K562 (cell line): ENCODE results near the gene KRTAP29-1. TPM values are rescaled to one million over a fixed set of nuclear protein-coding genes. Genes with fewer than 3 reads are reported as not detected.

ENCODE experiments used
- ATAC-seq: fragments of 200-7000 bp; cut with Tn5 transposase; 3 replicates; pipeline ENCODE4 v1.9.1; 2020; ENCODE audit warnings: moderate library complexity
- BruUV-seq: library from RNA; stranded (reverse); fragments of 400-500 nt; replicated peaks from 2 replicates; lab custom pipeline; 2021; lab: Mats Ljungman, UMichigan
- CTCF ChIA-PET: fragments of 300-600 bp; formaldehyde crosslinking; extraction: SDS; loops from one replicate; lab custom pipeline; 2021; ENCODE audit warnings: low intra/inter-chr PET ratio; lab: Yijun Ruan, JAX
- POLR2A ChIA-PET: fragments of 300-600, 350-650 bp; sonication (Branson Sonifier 250); formaldehyde crosslinking; extraction: SDS; loops from one replicate; lab custom pipeline; 2021; ENCODE audit warnings: antibody characterized with exemption, inconsistent platforms; lab: Yijun Ruan, JAX
- DNase-seq, 4 experiments: peaks; one replicate each; pipeline versions ENCODE4 v3.0.0 to v3.0.0-alpha.2; 2011 to 2018; ENCODE audit warnings: low spot score in 3 of 4, mixed read lengths in 3 of 4; ENCODE audit errors: extremely low read depth in 1 of 4
- FAIRE-seq: peaks from 2 replicates; lab custom pipeline; 2011; peaks lifted over from hg19 to GRCh38; lab: Jason Lieb, UNC
- H2AFZ ChIP-seq: 2 replicates; pipeline ENCODE4 v1.6.0; 2011; ENCODE audit warnings: low read depth, low read length, control low read depth, inconsistent platforms
- H3K27ac ChIP-seq: fragments of 200-600 bp; 3 replicates; pipeline ENCODE4 v1.8.0; 2011; ENCODE audit warnings: low read depth, mild to moderate bottlenecking, control low read depth, inconsistent platforms, low read length, moderate library complexity, mixed read lengths; ENCODE audit errors: extremely low read depth
- H3K27me3 ChIP-seq, 2 experiments: fragments of 300-600 bp in 1 of 2; 2 replicates in 1 of 2; 3 replicates in 1 of 2; pipeline versions ENCODE4 v1.6.0 to v1.8.0; 2011; ENCODE audit warnings: inconsistent platforms in 2 of 2, low read length in 2 of 2, mild to moderate bottlenecking in 1 of 2, mixed read lengths in 1 of 2, moderate library complexity in 1 of 2; ENCODE audit not compliant: control insufficient read depth in 2 of 2, insufficient read depth in 2 of 2
- H3K36me3 ChIP-seq: fragments of 300-600 bp; 3 replicates; pipeline ENCODE4 v1.8.0; 2011; ENCODE audit warnings: mild to moderate bottlenecking, low read length, inconsistent platforms; ENCODE audit not compliant: control insufficient read depth, insufficient read depth
- H3K4me1 ChIP-seq, 2 experiments: fragments of 200-600 bp in 1 of 2; replicated peaks in 1 of 2; 2 replicates in 1 of 2; 3 replicates in 1 of 2; pipeline versions ENCODE4 v1.5.1 to v1.8.0; 2011; ENCODE audit warnings: inconsistent platforms in 2 of 2, low read length in 2 of 2, mild to moderate bottlenecking in 1 of 2, mixed read lengths in 1 of 2, moderate library complexity in 1 of 2; ENCODE audit not compliant: control insufficient read depth in 2 of 2, insufficient read depth in 2 of 2
- H3K4me2 ChIP-seq: 2 replicates; pipeline ENCODE4 v1.6.1; 2011; ENCODE audit warnings: low read length, control low read depth, inconsistent platforms, mixed read lengths; ENCODE audit not compliant: insufficient read depth
- H3K4me3 ChIP-seq: fragments of 200-600 bp; sonication (generic), shearing (Covaris generic); 2 replicates; pipeline ENCODE4 v1.5.1; 2016; ENCODE audit warnings: control low read depth, inconsistent platforms
- H3K79me2 ChIP-seq: fragments of 200-600 bp; 3 replicates; pipeline ENCODE4 v1.8.0; 2011; ENCODE audit warnings: low read length, inconsistent platforms; ENCODE audit not compliant: control insufficient read depth, insufficient read depth
- H3K9ac ChIP-seq, 2 experiments: 2 replicates each; pipeline versions ENCODE4 v1.6.0 to v1.6.1; 2011; ENCODE audit warnings: low read depth in 2 of 2, low read length in 2 of 2, control low read depth in 1 of 2, inconsistent platforms in 1 of 2, mild to moderate bottlenecking in 1 of 2, mixed read lengths in 1 of 2; ENCODE audit not compliant: insufficient read depth in 1 of 2
- H3K9me1 ChIP-seq: one replicate; pipeline ENCODE4 v1.6.0; 2011; ENCODE audit warnings: inconsistent platforms, mild to moderate bottlenecking, low read length, moderate library complexity; ENCODE audit not compliant: control insufficient read depth, insufficient read depth
- H3K9me3 ChIP-seq: replicated peaks from 2 replicates; pipeline ENCODE4 v1.5.1; 2011; ENCODE audit warnings: low read depth, low read length, inconsistent platforms; ENCODE audit not compliant: control insufficient read depth, insufficient read depth
- H4K20me1 ChIP-seq: replicated peaks from 2 replicates; pipeline ENCODE4 v1.6.1; 2011; ENCODE audit warnings: low read length, inconsistent platforms, mixed read lengths; ENCODE audit not compliant: control insufficient read depth, insufficient read depth
- KAT2B ChIP-seq: IDR thresholded peaks from one replicate; pipeline ENCODE4 v1.6.1; 2012; ENCODE audit warnings: low read depth, mild to moderate bottlenecking, control low read depth, inconsistent platforms, low read length, moderate library complexity
- PHTF2 ChIP-seq: fragments of 250-450 bp; sonication (Bioruptor Pico); IDR thresholded peaks from 2 replicates; pipeline ENCODE4 v1.5.0; 2021; ENCODE audit warnings: mild to moderate bottlenecking
- SNIP1 ChIP-seq: fragments of 450-650 bp; IDR thresholded peaks from 2 replicates; pipeline ENCODE4 v1.7.1; 2017; ENCODE audit warnings: low read depth, mild to moderate bottlenecking
- ZNF398 ChIP-seq: fragments of 250-450 bp; sonication (Bioruptor Pico); IDR thresholded peaks from 2 replicates; pipeline ENCODE4 v1.8.0; 2021; ENCODE audit warnings: moderate library complexity, mild to moderate bottlenecking, inconsistent platforms
- WGBS: fragments of 100-300 bp; shearing (Covaris generic); methylation state at CpG from one replicate; pipeline ENCODE4 v1.1.6; 2016; ENCODE audit warnings: low coverage, mixed read lengths; ENCODE audit not compliant: insufficient coverage; ENCODE audit errors: missing lambda C conversion rate; 5-methylcytosine and 5-hydroxymethylcytosine counted together
- in situ Hi-C: fragments of 300-500 bp; cut with MboI; formaldehyde crosslinking; loops from 4 replicates; pipeline ENCODE4 v1.15.0; 2018; ENCODE audit warnings: inconsistent platforms, mixed read lengths
- intact Hi-C: fragments of 100-400 bp; cut with micrococcal nuclease; formaldehyde crosslinking; loops from 2 replicates; pipeline ENCODE4 v1.14.2; 2022
- polyA plus RNA-seq, 8 experiments: library from polyadenylated mRNA; depleted of rRNA in 4 of 8; stranded (reverse) in 5 of 8; unstranded in 3 of 8; fragments of >200 nt; fragmentation: Nextera tagmentation in 2 of 8; fragmentation: Illumina TruSeq in 1 of 8; extraction: Ambion mirVana in 2 of 8; extraction: Trizol in 1 of 8; gene quantifications; 2 replicates each; pipeline versions ENCODE4 v1.2.1 to v1.2.3, GENCODE V29; 2011 to 2014; ENCODE audit warnings: inconsistent platforms in 1 of 8, missing spikeins in 1 of 8
- total RNA-seq, 7 experiments: library from RNA; depleted of rRNA in 6 of 7; stranded (reverse); fragments of >200 nt in 6 of 7; fragmentation: Illumina TruSeq in 2 of 7; extraction: Trizol in 2 of 7; gene quantifications; 2 replicates each; pipeline versions ENCODE4 v1.2.1 to v1.2.3, GENCODE V29; 2011 to 2021; ENCODE audit warnings: low replicate concordance in 1 of 7
- TF ChIP-seq, protein P1 (sequence below): fragments of 450-650 bp; IDR thresholded peaks from 2 replicates; pipeline ENCODE4 v1.6.1; 2016; ENCODE audit warnings: missing biosample characterization, missing genetic modification characterization

The KRTAP29-1 gene
- total and polyA plus RNA-seq, 9 of the 15 experiments (the other 6 are each of a cell fraction or from before 2014, with no cell fraction given) = not detected

DNA sequence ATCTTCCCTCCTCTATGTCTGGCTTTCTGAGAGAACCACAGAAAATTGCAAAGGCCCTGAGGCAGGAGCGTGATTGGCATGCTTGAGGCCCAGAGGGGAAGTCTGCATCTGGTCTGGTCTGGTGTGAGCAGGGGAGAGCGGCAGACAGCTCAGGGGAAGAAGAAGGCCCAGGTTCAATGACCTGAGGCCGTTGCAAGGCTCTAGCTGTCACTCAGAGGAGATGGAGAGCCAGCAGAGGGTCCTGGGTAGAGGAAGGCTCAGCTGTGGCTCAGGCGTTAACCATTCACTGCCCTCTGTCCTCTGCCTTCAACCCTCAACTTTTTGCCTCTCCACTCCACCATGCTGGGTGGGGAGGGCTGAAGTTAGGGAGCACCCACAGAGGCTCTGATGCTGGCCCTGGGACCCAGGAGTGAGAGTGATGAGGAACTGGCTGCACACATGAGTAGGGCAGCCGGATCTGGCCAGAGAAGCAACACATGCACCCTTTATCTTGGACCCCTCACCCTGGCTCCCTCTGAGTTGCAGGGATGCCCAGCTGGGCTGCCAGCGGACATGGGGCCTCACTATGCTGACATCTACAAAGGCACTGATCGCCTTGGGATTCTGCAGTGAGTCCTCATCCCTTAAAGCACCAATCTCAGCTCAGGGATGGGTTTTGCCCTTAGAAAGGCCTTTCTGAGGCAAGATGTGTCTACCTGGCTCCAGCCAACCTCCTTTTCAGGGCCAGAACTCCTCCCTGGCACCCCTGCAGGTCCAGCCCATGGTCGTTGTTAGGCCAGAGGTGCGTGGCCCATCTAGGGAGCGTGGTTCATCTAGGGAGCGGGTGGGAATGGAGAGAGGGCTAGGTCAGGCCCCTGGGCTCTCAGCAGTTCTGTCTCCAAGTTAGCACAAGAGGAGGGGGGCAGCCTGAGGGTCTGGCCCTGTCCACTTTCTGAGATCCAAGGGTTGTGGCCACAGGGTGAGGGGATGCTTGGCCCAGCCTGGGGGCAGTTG, 20.5 kb upstream of the KRTAP29-1 start:
- in situ Hi-C loops (no loop called here), intact Hi-C loops (loop anchor here (2.0 kb wide), 2 partner anchors 466 to 520 kb away; no protein-coding TSS in a partner anchor)
- POLR2A ChIA-PET = interaction anchor here (1.0 to 1.2 kb wide), 3 partner anchors 9 to 27 kb away, joined by 3 read pairs; no protein-coding TSS in a partner anchor
- Histone ChIP-seq H3K4me2 (no peak overlapping the region), H3K4me1 (no peaks in the 10 kb centered on the region), H3K9ac (no peak overlapping the region; a peak in 1 of 4 replicates)
- ATAC-seq = no peak
- TF ChIP-seq ZNF398 (CRISPR knock-in tag) (no peak), PHTF2 (no peak), KAT2B (no peak), SNIP1 (no peak)
- TF ChIP-seq, protein P1, sequence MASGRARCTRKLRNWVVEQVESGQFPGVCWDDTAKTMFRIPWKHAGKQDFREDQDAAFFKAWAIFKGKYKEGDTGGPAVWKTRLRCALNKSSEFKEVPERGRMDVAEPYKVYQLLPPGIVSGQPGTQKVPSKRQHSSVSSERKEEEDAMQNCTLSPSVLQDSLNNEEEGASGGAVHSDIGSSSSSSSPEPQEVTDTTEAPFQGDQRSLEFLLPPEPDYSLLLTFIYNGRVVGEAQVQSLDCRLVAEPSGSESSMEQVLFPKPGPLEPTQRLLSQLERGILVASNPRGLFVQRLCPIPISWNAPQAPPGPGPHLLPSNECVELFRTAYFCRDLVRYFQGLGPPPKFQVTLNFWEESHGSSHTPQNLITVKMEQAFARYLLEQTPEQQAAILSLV = no peak
- TF ChIP-seq, all 486 proteins: peak for 0
- BruUV-seq = no TSS peak
- WGBS = 1% methylated on average over 11 of the region's 11 CpGs
- no peak for FAIRE-seq
- Histone ChIP-seq H3K4me3 (no peak overlapping the region), H3K27ac (no peak overlapping the region), H3K79me2 (no peaks in the 10 kb centered on the region), H3K27me3 (no peaks in the 10 kb centered on the region; a peak in 1 of 5 replicates), H3K9me1 (no peaks in the 10 kb centered on the region), H3K36me3 (no peaks in the 10 kb centered on the region), H2AFZ (no peak overlapping the region), H3K9me3 (no peaks in the 10 kb centered on the region), H4K20me1 (no peaks in the 10 kb centered on the region; the same call in 1 of the 2 replicates)
- DNase-seq = no peak
- CTCF ChIA-PET = interaction anchor here (0.7 to 1.4 kb wide), 4 partner anchors 225 to 466 kb away, joined by 3 to 4 read pairs (median 4); no protein-coding TSS in a partner anchor
